NCI-H128 (cell line): ENCODE results near the gene LY86.

Experiments
- DNase-seq: peaks from one replicate; lab custom pipeline; 2025; ENCODE audit not compliant: unreplicated experiment; lab: John Stamatoyannopoulos, UW

The LY86 gene

GRCh38 chr6:6620766-6621425 is 32.4 kb downstream of the LY86 start:
- DNase-seq, result no peak

- no peak for DNase-seq
Observed at GRCh38 chr6:6622501-6622900, 34.0 kb downstream of the LY86 start.

- no peak for DNase-seq
Observed at GRCh38 chr6:6623553-6623952, 35.0 kb downstream of the LY86 start.

GRCh38 chr6:6624269-6624990 is 35.9 kb downstream of the LY86 start:
- no peak for DNase-seq

DNA sequence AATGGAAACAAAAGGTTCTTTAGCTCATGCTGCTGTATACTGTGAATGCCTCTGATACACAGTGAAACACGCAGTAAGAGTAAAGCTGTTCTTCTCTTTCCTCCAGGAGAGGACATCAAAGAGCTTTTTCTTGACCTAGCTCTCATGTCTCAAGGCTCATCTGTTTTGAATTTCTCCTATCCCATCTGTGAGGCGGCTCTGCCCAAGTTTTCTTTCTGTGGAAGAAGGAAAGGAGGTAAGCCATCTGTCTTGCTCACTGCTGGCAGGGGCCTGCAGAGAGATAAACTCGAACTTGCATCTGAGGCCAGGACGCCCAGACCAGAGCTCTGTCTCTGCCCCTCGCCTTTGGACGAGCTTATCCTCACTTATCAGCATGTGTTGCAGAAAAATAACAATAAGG is 37.7 kb downstream of the LY86 start:
- no peak for DNase-seq

DNA sequence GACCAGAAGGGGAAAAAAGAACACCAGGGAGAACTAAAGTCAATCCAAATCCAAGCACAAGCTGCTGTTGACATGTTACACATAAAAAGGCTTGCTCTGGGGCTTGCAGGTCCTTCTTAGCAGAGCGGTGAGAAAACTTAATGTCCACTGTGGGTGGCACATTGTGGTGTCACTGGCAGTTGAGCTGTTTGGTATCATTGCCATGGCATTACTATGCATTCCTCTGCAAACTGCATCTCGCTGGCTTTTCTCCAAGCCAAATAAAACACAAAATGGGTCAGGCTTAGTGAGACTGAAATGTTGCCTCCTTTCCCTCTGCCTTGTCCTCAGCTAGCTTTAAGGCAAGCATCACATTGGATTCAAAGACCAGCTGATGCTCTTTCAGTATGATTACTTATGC is 40.9 kb downstream of the LY86 start:
- DNase-seq, result no peak

- DNase-seq, result no peak
Observed at GRCh38 chr6:6631053-6631452, 42.5 kb downstream of the LY86 start.

GRCh38 chr6:6631534-6632276 is 43.2 kb downstream of the LY86 start:
- no peak for DNase-seq

DNA sequence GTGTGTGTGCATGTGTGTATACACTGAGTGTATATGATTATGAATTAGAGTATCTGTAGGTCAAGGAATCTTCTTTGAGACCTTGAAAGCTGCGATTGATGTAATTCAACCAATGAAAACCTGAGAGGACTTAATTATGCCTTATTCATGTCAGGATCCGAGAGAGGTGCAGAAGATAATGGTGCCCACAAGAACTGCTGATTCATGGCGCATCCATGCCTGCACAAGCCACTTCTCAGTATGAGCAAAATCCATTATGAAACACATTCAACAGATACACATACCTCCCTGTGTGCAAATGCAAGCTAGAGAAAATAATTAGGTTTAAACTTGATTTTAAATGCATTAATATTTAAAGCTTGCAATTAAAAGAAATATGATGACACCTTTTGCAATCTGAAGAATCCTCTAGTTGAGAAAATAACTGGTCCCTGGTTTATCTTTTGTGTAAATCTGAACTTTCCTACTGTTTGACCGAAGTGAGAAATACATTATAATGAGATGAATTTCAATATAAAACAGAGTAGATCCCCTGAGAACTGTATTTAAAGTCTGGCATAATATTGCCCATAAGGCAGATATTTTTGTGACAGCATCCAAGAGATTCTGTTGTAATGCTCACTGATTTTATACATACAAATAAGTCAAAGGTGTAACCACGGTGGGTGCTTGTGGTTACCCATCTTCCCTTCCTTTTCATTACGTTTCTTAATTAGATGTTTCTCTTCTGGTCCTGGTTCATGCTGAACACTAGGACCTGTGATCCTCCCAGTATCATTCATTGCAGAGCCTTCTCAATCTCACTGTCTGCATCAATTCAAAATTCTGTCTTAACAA is 45.6 kb downstream of the LY86 start:
- no peak for DNase-seq

GRCh38 chr6:6634735-6635075 is 46.2 kb downstream of the LY86 start:
- no peak for DNase-seq

DNA sequence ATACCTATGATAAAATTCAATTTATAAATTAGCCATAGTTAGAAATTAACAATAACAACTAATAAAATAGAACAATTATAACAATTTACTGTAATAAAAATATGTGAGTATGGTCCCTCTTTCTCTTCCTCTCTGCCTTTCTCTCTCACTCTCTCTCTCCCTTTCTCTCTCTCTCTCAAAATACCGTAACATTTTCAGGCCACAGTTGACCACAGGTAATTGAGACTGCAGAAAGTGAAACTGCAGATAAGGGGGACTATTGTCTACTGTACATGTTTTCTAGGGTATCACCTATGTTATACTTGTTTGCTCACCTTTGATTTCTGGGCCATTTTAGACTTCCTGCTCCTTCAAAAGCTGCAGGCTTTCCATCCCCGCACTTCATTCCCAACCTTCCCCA is 46.8 kb downstream of the LY86 start:
- no peak for DNase-seq

GRCh38 chr6:6635869-6636268 is 47.3 kb downstream of the LY86 start:
- no peak for DNase-seq

DNA sequence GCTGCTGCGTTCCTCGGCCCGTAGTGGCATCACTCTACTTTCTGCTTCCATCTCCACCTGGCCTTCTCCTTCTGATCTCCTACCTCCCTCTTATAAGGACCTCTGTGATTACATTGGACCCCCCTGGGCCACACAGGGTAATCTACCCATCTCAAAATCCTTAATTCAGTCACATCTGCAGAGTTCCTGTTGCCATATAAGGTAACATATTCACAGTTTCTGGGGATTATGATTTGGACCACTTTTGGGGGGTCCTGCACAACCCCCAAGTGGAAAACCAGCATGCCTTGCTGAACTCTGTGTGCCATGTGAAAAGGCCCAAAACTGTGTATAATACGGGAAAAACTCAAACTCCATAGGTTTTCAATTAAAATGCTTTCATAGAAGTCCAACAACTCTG is 51.1 kb downstream of the LY86 start:
- DNase-seq, result no peak

DNA sequence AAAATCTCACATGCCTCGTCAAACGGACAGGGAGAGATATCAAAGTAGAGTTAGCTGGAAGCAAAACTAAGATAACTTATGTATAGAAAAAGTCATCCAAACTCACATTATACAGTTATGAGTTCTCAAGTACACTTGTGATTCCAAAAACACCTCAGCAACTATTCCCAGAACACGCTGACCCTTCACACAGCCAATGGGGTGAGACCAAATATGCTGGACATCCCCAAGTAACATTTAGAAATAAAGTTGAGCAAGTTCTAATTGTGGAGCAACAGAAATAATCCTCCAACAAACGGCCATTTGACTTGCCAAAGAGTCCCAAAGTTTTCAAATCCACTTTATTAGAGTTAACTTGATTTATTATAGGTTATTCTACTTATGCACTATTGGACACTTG is 52.4 kb downstream of the LY86 start:
- no peak for DNase-seq

DNA sequence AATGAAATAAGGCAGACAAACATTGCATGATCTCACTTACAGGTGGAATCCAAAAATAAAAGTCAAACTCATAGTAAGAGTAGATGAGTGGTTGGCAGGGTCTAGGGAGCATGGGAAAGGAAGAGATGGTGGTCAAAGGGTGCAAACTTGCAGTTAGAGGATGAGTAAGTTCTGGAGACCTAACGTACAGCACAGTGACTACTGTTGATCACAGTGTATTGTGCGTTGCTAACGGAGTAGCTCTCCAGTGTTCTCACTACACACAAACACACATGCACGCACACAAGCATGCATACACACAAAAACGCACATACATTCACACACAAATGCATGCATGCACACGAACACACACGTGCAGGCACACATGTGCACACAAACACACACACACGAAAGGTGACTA is 54.9 kb downstream of the LY86 start:
- DNase-seq, result no peak

DNA sequence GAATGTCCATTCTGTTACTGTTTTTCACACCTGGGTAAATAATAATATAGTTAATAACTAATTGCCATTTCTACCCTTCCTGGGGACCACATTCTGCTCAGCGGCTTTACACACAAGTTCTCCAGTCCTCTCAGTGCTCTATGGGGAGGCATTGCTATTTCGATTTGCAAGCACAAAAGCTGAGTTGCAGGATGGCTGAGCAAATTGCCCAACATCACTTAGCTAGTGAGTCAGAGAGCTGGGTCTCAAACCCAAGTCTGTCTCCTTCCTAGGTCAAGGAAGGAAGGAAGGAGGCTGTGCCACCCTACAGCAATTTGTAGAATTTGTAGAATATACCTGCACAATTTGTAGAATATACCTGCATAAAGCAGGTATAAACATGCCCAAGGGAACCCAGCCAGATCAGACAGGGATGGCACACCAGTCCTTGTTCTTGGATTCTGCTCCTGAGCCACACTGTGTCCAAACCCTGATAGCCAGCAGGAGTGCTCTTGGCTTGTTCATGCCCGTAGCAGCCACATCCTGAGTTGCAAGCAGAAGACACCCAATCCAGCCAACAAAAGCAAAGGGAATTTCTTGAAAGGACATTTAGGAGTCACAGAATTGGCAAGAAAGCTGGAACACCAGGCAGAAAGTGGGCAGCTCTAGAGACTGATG is 56.9 kb downstream of the LY86 start:
- no peak for DNase-seq

- no peak for DNase-seq
Observed at GRCh38 chr6:6646384-6646783, 57.9 kb downstream of the LY86 start.

DNA sequence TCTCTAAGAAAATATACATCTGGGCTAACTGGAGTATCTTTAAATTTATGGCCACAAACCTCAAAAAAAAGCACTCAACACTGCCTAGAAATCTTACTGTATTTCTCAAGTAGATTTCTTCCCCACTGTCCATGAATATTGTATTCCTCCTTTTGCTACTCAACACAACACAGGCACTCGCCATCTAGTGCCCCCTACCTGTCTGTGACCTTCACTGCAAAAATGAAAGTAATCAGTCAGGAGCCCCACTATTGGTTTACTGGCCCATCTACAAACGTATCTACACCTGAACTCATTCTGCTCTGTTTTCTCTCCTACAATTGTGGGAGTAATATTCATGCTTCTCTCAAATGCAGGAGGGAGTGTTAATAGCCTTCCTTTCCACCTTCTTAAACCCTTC is 58.3 kb downstream of the LY86 start:
- no peak for DNase-seq

GRCh38 chr6:6648692-6649343 is 60.3 kb downstream of the LY86 start:
- no peak for DNase-seq

DNA sequence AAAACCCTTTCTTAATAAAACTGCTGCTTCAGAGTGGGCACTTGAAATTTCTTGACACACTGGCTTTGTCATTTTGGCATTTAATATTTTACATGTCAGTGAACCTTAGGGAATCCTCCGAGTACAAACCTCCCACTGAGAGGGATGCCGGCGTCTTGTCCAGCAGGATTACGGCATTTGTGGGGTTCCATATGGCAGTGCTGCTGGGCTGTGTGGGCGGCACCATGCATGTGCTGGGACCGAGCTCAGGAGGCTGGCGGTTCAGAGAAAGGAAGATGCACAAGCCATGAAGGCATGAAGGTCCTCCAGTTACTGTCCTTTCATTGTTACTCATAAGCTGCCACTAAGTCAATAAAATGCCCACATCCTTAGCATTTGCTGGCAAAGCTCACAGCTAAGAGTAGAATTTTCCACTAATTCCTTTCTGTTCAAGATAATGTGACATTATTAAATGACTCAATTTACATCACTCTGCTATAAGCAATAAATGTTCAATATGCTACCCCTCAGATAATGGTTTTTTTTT is 61.4 kb downstream of the LY86 start:
- no peak for DNase-seq
